Inflammatory macrophage treated with lipopolysaccharide for 4 hours (primary cell): Measurements from ENCODE around the gene TMEM203.
A peak's percentile ranks its signal among the peaks of the same experiment; 100 is the strongest.

Experiments used
- DNase-seq: peaks from one replicate; pipeline ENCODE4 v3.0.0-alpha.2; 2020

Gene TMEM203

GRCh38 chr9:137217276-137218211 lies 12.1 kb upstream of the TMEM203 start:
- no peak for DNase-seq

DNA sequence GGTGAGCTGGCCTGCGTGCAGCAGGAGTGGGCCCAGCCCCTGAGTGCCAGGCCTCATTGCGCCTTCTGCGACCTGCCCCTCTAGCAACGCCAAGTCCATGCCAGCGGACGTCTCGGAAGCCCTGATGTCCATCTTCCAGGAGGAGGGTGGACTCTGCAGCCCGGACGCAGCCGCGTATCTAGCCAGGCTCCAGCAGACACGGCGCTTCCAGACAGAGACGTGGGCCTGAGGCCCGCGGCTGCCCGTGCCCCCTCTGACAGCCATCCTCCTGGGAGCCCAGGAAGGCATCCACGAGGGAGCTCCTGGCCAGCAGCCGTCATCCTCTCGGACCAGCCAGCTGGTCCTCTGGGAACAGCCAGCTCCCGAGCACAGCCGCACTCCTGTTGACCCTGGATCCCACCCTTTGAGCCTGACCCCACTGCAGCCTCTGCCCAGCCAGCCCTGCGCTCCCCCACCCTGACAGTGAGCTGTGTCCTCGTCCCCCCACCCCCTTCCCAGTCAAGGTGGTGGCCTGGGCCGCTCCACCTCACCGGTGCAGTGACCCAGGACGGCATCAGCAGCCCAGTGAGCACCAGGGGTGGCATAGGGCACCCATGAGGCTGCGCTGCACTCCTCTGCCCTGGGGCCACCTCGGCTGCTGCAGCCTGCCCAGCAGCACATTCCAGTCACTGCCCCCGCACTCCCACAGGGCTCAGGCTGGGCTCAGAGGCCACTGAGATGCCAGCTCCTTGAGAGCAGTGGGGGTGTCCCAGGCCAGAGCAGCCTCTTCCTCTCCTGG lies 10.9 kb upstream of the TMEM203 start:
- no peak for DNase-seq

DNA sequence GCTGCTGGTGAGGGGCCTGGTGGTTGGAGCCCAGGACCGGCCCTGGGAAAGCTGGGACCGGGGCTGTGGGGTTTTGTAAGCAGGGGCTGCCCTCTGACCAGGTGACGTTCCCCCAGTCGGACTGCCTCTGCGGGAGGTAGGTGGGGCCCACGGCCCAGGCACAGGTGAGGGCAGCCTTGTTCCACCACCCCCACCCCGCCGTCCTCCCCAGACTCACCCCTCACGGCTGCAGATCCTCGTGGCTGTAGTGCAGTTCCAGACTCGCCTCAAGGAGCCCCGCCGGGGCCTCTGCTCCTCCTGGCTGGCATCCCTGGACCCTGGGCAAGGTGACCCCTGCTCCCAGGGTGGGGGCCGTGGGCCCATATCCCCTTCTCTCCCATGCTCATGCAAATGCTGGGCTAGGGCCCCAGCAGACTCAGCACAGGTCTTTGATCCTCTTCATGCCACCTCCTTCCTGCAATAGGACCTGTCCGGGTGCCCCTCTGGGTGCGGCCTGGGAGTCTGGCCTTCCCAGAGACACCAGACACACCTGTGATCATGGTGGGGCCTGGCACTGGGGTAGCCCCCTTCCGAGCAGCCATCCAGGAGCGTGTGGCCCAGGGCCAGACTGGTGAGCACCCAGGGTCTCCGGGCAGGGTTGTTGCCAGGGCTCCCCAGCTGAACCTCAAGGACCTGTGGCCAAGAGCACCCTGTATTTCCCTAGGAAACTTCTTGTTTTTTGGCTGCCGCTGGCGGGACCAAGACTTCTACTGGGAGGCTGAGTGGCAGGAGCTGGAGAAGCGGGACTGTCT lies 9.9 kb upstream of the TMEM203 start:
- DNase-seq = no peak

- DNase-seq = no peak
Observed at GRCh38 chr9:137214620-137215019, 9.2 kb upstream of the TMEM203 start.

DNA sequence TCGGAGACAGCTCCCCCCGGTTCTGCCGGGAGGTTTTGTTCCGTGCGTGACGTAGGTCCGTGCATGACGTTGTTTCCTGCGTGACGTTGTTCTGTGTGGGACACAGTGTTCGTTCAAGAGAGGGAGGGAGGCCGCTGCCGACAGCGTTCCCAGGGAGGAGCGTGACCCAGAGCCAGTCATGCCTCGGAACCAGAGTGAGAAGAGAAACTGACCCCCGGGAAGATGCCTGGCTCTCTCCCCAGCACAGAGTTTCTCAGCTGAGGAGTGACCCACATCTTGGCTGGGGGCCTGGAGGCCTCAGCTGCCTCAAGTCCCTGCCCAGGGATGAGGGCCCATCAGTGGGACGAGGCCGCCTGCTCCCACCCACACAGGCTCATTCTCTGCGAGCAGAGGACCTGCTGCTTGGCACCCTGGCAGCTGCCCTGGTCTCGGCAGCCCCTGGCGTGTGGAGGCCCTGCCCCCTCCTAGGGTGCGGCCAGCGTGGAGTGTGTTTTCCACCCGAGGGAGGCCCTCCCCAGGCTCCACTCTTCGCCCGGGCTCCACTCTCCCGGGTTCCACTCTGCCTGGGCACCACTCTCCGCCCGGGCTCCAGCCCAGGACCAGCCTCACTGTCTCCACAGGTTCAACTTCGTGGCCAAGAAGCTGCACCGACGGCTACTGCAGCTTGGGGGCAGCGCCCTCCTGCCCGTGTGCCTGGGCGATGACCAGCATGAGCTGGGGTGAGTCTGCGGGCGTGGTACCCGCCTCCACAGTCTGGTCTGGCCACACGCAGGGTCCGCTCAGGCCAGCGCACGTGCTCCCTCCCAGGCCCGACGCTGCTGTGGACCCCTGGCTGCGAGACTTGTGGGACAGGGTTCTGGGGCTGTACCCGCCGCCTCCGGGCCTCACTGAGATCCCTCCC lies 8.0 kb upstream of the TMEM203 start:
- DNase-seq = no peak

- DNase-seq = no peak
Observed at GRCh38 chr9:137212520-137212919, 7.1 kb upstream of the TMEM203 start.

- no peak for DNase-seq
Observed at GRCh38 chr9:137211532-137211931, 6.1 kb upstream of the TMEM203 start.

GRCh38 chr9:137206602-137207001 lies 1.2 kb upstream of the TMEM203 start:
- DNase-seq = no peak

DNA sequence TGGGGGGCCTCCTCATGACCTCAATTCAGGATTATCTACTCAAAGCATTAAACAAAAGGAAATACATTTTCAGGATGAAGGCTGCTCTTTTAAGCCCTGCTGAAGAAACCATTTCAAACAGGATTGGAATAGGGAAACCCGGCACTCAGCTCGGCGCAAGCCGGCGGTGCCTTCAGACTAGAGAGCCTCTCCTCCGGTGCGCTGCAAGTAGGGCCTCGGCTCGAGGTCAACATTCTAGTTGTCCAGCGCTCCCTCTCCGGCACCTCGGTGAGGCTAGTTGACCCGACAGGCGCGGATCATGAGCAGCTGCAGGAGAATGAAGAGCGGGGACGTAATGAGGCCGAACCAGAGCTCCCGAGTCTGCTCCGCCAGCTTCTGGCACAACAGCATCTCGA lies 720 bp downstream of the TMEM203 start:
- DNase-seq = no peak

- DNase-seq = no peak
Observed at GRCh38 chr9:137202966-137203365, 2.5 kb downstream of the TMEM203 start.

- DNase-seq = no peak
Observed at GRCh38 chr9:137201205-137201868, 4.1 kb downstream of the TMEM203 start.

- DNase-seq = peak; percentile 100
Observed at GRCh38 chr9:137200311-137201204, 4.9 kb downstream of the TMEM203 start, which contains the start of gene TPRN. Gene TPRN, minus strand, starts transcription at chr9:137200741. Its CDS starts 30 bp downstream, at chr9:137200711.

DNA sequence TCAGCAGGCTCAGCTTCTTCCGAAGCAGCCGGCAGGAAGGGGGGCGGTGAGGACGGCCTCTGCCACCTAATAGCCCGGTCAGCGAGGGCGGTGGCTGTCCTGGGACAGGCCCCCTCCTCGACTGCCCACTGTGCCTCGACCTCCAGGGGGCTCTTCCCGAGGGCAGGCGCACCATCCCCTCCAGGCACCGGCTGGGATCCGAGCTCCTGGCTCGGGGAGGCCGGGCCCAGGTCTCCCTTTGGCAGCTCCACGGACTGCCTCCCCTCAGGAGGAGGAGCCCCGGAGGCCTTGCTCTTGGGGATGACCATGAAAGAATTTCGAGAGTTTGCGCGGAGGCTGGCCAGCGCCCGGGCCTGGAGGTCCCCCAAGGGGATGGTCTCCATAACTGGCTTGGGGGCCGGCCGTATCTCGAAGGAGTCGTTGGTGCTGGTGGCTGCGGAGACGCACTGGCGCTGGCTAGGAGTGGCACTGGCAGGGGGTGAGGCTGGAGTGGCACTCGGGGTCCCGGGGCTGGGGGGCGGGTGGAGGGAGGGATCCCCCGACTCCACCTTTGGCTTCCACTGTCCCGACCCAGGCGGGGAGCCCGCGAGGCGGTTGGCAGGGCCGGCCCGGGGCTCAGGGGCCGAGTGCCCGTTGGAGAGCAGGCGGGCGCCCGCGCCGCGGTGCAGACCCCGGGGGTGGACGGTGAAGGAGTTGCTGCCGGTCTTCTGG lies 5.9 kb downstream of the TMEM203 start:
- DNase-seq = no peak

DNA sequence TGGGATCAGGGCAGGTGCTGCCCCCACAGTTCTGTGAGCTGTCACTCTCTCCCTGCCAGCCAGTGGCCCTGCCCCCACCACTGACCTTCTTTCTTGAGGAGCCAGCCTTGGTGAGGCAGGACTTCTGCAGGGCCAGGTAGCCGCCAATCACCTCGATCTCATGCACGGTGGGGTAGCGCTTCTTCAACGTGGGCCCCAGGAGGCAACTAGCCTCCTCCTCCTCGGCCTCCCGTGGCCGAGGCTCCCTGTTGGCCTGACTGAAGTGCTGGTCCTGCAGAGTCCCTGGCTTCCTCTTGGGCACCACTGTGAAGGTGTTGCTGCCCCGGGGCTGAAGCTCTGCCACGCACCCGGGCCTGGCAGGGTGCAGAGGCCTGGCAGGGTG lies 6.6 kb downstream of the TMEM203 start:
- DNase-seq = no peak

GRCh38 chr9:137198051-137198901 lies 7.2 kb downstream of the TMEM203 start:
- DNase-seq = no peak

GRCh38 chr9:137195525-137196220 lies 9.8 kb downstream of the TMEM203 start:
- no peak for DNase-seq

- DNase-seq = no peak
Observed at GRCh38 chr9:137194909-137195308, 10.5 kb downstream of the TMEM203 start.

- DNase-seq = no peak
Observed at GRCh38 chr9:137194388-137194787, 11.1 kb downstream of the TMEM203 start.
